Stimulated activated CD8-positive, alpha-beta memory T cell treated with anti-CD3 and anti-CD28 coated beads, Interleukin-7, amount 100 ng/mL, for 24 hours (primary cell): ENCODE measurements around the gene TMEM51.
"Not testable (repeated sequence)": the region's sequence is repeated elsewhere in the genome, so short reads cannot be mapped to it uniquely, and the experiment has no call there.

Source experiments
- DNase-seq: peaks from one replicate; pipeline ENCODE4 v3.0.0-alpha.2; 2020; ENCODE audit warnings: low read depth

Gene TMEM51

DNA sequence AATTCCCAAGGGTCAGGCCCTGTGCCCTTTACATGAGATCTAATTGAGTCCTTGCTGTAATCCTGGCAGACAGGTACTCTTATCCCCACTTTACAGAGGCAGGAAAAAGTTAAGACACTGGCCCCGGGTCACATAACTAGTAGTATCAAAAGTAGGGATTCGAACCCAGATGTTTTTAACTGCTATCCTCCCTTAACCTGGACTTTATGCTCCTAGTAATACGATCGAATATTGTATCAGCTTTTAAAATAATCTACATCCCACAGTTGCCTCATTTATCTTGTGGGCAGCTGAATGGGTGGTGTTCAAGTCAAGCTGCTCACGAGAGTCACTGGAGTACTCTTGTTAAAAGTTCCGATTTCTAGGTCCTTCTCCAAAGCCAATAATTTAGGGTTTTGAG, 25.5 kb upstream of the TMEM51 start:
- no peak for DNase-seq

DNA sequence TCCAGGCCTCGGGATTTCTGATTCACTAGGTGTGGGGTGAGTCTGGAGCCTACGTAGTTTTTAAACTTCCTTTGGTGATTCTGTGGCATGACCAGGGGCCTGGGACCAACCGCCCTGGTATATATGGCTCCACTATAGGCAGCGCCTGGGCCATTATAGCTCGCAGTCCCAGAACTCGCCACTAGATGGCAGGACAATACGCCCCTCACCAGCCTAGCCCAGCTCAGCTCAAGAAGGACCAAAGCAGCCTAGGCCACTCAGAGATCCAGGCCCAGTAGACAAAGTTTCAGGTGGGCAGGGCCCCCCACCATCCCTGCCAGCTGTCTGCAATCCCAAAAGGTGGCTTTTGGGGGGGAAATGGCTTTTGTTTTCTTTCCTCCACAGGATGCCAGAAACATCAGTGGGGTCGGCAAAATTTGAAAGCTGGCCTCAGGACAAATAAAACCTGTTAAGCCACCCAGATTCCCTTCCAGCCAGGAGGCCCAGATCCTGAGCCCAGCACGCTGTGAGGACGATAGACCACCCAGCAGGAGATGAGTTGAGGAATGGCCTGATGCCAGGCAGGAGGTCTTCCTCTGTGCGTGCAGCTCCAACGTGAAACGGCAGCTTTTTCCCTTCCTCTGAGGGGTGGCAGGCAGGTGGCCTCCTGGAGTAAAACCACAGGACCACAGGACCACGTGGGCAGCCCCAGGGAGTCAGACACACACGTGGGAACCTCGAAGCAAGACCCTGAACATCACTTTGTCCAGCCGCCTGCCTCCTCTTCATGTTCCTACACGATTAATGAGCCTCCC, 24.8 kb upstream of the TMEM51 start:
- peak; percentile 61 for DNase-seq

DNA sequence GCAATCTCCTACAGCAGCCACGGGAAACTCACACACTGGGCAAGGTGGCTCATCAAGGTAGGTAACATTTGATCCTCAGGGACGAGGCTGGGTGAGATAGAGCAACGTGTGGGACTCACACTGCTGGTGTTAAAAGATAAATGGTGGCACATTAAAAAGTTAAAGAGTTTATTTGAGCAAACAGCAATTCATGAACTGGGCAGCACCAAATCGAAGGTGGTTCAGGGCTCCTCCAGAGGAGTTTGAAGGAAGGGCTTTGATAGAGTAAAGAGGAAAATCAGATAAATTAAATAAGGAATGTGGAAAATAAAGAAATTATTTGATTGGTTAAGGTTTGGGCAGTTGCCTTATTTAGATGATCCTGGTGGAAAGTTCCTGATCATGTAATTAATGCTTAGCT, 23.6 kb upstream of the TMEM51 start:
- no peak for DNase-seq

DNA sequence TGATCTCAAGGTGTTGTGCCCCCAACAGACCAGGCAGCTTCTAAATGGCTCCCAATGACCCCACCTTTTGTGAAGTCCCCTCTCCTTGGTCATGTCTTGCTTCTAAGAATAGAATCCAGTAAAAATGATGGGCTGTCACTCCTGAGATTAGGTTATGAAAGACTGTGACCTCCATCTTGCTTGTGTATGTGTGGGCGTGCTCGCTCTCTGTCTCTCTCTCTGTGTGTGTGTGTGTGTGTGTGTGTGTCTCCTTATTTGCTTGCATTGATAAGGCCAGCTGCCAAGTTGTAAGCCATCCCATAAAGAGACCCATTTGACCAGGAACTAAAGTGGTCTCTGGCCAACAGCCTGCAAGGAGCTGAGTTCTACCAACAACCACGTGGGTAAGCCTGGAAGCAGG, 22.9 kb upstream of the TMEM51 start:
- no peak for DNase-seq

DNA sequence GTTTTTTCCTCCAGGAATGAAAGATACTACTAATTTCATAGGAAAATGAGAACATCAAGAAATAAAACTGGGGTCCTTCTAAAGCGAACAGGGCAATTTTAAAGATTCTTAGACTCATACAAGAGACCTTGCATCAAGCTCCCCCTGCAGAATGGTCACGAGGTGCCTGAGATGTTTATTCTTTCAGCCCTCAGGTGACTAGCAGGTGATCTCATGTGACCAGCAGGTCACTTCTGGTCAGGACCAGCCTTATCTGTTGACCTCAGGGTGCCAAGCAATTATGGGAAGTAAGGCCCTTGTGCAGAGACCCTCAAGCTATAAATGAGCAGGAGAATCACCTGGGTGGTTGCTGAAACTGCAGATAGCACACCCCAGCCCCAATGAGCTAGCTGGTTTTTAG, 20.6 kb upstream of the TMEM51 start:
- DNase-seq: no peak

DNA sequence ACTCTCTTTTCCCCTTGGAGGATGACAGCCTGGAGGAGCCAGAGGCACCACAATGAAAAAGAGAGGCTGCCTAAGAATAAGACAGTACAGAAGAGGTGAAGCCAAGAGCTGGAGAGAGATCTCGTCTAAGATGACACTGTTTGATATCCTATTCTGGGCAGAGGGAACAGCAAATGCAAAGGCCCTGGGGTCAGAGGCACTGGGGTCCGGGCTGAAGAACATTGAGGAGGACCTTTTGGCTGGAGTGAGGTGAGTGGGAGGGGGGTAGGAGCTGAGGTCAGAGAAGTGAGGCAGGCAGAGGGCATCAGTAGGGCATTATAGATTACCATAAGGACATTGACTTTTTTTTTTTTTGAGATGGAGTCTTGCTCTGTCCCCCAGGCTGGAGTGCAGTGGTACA, 19.3 kb upstream of the TMEM51 start:
- DNase-seq: no peak

DNA sequence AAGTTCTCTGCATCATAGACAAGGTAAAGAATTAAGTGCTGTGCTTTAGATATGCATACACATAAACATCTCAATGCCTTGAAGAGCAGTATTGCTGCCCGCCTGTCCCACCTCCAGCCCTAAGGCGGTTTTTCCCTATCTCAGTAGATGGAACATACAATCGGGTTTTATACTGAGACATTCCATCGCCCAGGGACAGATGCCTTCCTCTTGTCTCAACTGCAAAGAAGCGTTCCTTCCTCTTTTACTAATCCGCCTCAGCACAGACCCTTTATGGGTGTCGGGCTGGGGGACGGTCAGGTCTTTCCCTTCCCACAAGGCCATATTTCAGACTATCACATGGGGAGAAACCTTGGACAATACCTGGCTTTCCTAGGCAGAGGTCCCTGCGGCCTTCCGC, 17.9 kb upstream of the TMEM51 start:
- DNase-seq: not testable (repeated sequence)

DNA sequence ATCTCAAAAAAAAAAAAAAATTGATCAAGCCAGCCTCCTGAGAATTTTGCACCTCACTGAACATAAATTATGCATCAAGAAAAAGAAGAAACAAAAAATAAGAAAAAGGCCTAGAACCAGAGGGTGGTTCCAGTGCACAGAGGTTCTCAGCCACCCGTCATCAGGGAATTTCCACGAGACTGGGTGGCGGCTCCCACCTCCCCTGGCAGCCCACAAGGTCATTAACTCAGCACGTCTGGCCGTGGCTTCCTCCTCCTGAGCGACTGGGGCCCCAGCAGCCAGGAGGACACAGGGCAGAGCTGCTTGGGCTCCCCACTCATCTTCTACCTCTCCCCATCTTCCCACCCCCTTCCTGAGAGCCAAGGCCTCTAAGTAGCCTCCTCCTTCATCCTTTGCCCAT, 15.7 kb upstream of the TMEM51 start:
- no peak for DNase-seq

DNA sequence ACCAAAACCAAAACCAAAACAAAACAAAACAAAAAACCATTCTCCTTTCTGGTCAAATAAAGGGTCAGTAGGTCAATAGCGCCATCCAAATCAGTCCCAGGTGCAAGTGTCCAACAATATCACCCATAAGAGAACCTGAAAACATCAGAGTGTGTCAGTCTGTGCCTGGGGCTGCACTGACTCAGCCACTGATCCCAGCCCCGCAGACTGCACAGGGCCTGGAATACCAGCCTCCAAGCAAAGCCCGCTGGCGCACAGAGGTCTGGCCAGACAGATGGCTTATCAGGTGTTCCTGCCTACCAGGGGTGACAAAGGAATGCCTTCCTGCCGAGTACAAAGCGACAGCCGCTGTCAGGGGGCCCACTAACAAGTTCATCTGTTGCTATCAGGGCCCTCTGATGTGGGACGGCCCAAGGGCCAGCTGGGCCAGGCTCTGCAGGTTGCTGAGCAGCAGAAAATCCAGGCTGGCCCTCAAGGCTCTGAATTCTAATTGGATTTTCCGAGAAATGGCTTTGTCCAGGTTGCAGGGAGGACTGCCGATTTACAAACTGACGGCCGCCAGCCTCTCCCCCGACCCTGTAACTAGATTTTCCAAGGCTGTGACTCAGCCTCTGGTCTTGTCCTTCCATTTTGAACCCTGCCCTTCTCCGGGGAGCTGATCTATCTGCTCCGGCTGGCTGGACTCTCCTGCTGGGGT, 13.7 kb upstream of the TMEM51 start:
- no peak for DNase-seq

DNA sequence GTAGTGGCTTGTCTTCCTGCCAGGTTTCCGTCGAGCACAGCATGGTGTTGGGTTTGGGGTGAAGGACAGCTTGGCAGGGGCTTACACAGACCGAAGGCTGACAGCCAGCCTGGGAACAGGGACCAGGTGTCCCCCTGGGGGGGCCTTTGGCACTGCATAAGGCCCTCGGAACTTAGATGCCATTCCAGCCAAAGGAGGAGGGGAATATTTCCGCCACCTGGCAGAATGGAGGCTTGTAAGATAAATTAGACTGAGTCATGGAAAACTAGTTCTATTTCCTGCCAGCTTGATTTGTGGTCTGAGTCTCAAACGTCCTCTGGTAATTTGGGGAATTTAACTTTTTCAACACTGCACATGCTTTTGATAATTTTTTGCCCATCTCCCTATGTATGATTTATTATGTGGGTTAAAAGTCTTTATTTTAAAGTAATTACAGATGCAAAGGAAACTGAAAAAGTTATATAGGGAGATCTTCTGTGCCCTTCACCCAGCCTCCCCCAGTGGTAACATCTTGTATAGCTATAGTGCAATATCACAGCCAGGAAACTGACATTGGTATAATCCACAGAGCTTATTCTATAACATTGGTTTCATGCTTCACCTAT, 11.5 kb upstream of the TMEM51 start:
- no peak for DNase-seq

DNA sequence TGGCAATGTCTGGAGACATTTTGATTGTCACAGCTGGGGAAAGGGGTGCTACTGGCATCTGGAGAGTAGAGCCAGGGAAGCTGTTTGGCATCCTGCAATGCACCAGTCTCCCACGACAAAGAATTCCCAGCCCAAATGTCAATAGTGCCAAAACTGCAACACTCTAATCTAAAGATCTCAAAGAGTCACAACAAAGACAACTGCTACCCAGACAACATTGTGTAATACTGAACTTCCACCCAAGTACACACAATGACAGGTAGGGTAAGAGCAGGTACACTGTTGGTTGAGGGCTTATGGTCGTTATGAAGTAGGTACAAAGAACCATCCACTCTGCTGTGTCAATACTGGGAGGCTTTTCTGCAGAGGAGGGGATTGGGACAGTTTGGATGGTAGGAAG, 8.2 kb upstream of the TMEM51 start:
- DNase-seq: no peak

DNA sequence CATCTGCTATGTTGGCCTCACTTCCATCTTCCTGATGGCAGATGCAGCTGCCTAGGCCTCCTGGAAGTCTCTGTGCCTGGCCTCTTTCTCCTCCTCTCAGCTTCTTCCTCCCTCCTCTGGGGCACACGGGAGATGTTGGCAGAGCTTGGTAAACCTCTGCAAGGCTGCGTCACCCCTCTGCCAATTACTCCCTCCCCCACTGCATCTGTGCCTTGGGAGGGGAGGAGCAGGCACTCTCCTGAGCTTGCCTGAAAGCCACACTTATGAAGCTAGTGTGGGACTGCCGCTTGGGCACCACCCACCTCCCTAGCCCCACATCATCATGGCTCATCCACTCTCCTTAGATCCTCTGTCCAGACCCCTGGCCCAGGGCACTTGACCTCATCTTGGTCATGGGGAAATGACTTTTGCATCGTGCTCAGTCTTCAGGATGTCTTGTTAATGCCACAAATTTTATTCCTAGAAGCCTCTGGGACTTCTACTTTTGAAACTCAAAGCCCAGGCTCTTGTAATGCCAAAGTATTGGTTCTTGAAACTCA, 7.3 kb upstream of the TMEM51 start:
- DNase-seq: no peak

DNA sequence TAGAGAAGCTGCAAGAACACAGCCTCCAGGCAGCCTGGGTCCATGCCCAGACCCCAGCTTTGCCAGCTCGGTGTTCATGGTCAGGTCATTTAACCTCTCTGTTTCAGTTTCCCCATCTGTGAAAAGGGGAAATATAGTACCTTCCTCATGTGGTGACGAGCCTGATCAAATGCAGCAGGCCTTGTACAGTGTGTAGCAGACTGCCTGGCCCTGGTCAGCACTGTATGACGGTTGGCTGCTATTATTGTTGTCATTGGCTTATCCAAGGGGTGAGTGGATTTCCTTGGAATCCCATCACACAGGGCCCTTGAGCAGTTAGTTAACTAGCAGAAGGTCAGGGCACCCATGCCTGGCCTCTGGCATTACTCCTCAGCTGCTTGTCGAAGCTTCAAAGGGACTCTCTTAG, 6.6 kb upstream of the TMEM51 start:
- DNase-seq: no peak

DNA sequence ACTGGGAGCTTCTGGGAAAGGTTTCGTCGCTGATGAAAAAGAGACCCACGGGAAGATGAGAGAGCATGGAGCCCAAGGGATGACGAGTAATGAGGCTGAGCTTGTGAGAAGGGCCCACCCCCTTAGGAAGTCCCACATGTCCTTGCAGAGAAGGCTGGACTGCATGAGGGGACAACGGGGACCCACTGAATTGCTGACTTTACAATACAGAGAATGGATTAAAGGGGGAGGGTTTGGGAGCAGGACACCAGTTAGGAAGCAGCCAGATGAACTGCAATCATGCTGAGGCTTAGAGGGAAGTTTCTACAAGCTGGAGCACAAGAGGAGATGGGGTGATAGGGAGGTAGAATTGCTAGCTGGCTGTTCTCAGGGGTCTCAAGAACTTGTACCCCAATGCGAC, 5.5 kb upstream of the TMEM51 start:
- no peak for DNase-seq

DNA sequence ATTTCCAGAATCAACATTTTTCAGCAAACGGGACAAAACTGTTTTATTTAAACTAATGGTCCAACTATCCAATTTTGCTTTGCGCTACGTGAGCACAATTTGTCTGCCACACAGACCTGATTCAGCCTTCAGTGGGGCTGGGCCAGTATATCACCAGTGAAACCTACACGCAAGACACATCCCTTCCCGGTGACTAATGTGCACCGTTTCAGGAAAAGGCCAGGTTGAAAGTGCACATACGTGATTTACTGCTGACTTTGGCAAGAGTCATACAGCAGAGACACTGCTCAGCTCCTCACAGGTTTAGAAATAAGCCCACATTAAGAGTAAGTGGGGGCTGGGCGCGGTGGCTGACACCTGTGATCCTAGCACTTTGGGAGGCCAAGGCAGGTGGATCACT, 5.1 kb upstream of the TMEM51 start:
- DNase-seq: no peak

DNA sequence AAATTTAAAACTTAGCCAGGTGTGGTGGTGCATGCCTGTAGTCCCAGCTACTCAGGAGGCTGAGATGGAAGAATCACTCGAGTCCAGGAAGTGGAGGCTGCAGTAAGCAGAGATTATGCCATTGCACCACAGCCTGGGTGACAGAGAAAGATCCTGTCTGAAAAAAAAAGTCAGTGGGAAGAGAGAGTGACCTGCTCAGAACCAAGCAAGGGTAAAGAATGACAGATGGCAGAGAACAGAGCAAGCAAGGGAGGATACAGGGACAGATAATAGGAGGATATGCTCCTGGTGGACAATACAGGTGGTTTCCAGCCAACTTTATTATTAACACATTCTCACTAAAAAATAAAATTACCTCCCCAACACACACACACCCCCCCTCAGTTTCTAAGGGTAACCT, 4.6 kb upstream of the TMEM51 start:
- DNase-seq: no peak

DNA sequence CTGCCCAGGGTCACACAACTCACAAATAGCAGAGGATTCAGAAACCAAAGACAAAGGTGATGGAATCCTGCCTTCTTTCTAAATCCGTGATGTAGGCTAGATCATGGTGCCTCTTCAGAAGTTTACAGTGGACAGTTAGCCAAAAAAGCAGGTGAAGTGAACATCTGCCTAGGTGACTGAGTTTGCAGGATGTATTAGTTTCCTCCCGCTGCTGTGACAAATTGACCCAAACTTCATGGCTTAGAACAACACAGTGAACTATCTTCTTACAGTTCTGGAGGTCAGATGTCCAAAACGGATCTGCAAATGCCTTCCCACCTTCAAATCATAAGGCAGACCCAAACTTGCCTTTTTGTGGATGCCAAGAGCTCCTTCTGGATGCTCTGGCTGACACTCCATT, 3.2 kb upstream of the TMEM51 start:
- DNase-seq: no peak

DNA sequence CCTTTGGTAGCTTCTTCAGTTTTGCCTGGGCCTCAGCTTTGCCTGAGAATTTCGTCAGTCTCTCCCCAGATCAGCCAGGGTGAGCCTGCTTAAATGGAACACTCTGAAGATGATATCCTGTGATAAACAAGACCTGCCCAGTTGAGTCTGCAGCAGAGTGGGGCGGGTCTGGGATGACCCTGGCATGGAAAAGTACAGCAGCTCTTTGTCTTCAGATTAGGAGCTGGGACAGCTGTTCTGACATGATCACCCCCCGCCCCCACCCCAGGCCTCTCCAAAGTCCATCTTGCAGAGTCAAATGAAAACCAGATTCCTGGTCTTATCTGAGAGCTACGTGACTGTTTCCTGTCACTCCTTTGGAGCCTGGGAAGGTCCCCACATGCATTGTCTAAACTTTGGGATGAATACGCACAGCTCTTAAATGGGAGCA, 2.2 kb upstream of the TMEM51 start:
- DNase-seq: no peak

DNA sequence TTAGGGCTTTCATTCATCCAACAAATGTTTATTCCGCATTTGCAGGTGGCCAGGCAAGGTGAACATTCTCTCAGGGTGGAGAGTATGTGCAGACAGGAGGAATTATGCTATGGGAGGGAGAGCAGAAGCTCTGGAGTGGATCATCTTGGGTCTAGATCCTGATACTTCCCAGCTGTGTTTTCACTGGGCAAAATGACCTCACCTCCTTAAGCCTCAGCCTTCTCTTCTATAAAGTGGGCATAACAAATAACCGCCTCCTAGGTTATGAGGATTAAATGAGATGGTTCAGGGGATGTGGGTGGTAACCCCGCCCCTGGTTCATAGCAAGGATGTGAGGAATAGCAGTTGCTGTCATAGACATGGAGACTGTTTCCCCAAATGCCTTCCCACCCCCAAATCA, 1.7 kb upstream of the TMEM51 start:
- DNase-seq: no peak

DNA sequence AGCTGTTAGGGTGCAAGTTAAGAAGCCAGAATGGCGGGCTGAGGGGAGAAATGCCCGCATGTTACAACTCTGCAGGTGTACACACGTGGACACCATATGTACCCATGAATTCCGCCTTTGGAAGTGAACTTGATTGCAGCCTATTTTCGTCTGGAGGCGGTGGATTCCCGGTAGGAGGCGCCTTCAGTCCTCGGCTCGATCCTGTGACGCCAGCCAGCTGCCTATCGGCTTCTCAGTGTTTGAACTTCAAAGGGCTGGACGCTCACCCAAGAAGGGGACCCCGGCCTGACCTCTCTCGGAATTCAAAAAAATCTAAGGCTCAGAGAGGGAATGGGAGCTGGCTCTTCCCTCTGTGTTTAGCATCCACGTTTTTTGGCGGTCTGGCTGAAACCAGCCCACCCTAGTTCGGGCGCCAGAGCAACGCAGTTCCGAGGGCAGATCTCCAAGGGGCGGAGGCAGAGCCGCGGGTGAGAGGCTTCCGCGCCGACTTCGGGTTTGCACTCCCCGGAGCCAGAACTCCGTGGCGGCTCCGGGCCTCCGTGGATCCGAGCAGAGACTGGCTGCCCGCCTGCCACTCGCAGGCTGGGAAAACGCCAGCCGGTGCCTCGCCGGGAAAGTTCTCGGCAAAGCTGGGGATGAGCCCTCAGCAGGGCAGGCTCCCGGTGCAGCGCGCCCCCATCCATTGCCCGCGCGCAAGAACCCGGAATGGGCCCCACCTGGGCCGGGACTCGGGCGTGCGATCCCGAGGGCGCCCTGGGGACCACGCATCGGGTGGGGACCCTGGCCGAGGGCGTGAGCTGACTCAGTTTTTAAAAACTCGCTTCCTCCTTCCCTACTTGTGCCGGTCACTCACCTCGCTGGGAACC, 996 bp upstream of the TMEM51 start:
- no peak for DNase-seq

DNA sequence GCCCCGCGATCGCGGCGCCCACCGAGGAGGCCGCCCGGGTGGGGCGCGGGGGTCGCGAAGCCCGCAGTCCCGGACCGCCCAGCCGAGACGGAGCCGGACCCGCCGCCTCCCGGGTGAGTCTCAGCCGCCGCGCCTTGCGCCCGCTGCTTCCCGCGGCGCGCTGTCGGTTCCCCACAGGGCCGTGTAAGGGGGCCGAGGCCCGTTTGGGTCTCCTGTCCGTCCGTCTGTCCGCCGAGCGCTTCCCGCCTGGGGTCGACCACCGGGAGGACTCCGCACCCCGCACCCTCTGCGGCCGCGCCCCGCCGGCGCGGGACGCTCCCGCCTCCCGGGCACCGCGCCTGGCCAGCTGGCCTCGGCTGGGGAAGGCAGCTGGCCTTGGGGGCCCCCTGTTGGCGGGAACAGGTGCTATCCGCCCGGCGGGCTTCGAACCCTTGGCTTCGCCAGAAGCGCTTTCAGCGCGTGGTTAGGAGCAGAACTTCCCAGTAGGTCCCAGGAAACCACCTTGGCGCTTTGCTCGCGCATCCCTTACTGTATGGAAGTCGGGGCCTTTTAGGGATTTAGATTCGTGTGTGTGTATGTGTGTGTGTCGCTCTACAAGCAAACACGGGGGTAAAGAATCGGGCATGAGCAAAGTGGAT, 414 bp downstream of the TMEM51 start:
- peak; percentile 10 for DNase-seq
